Measurements from ENCODE around the gene TMED1. TPM values are rescaled to one million over a fixed set of nuclear protein-coding genes. Genes with fewer than 3 reads are reported as not detected.
"Not testable (repeated sequence)": the region's sequence is repeated elsewhere in the genome, so short reads cannot be mapped to it uniquely, and the experiment has no call there.

Gene TMED1
- total RNA-seq, 2 donors from 2014 or later: 17.6 to 20.2 TPM

DNA sequence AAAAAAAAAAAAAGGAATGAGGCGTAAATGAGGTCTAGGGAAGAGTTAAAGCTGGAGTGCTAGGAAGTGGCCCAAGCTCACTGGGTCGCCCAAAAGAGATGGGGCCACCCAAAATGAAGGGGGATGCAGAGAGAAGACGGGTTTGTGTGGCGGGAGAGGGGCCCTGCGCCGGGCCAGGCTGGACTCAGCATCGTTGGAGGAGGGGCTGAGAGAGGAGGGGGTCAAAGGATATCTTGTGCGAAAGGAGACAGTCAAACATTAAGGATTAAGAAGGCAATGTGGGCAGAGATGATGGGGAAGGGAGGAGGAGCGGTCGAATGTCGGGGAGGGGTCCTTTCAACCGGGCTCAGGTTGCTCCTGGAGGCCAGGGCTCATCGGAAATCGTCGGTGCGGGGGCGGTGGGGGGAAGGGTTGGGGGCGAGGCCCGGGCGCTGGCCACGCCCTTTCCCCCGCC lies 34.5 kb upstream of the TMED1 start:
- Mint-ChIP-seq H3K27me3 (no peaks in the 10 kb centered on the region), H3K9me3 (no peaks in the 10 kb centered on the region), H3K4me1 (peaks cover 13% of the 10 kb centered on the region), H3K4me3 (peak overlapping the region; percentile 84), H3K36me3 (ENCODE audit: low read depth) (peaks cover 10% of the 10 kb centered on the region), H3K27ac (peak overlapping the region; percentile 91)
- ATAC-seq (replicated peaks): no peak

DNA sequence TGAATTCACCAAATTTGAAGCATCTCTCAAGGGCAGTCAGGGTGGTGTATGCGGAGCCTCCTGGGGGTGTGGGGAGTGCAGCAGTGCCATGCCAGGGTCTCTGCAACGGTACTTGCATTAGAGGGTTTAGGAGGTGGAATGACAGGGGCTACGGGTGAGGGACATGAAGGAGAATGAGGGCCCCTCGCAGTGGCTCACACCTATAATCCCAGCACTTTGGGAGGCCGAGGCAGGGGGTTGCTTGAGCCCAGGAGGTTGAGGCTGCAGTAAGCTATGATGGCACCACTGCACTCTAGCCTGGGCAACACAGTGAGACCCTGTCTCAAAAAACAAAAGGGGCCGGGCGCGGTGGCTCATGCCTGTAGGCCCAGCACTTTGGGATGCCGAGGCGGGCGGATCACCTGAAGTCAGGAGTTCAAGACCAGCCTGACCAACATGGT lies 33.9 kb upstream of the TMED1 start:
- not testable (repeated sequence) for H3K9me3 Mint-ChIP-seq; ATAC-seq (replicated peaks); H3K27me3 Mint-ChIP-seq; H3K36me3 Mint-ChIP-seq (ENCODE audit: low read depth)
- Mint-ChIP-seq H3K4me3 (peak overlapping the region; percentile 84), H3K27ac (peak overlapping the region; percentile 91), H3K4me1 (peaks cover 13% of the 10 kb centered on the region)

DNA sequence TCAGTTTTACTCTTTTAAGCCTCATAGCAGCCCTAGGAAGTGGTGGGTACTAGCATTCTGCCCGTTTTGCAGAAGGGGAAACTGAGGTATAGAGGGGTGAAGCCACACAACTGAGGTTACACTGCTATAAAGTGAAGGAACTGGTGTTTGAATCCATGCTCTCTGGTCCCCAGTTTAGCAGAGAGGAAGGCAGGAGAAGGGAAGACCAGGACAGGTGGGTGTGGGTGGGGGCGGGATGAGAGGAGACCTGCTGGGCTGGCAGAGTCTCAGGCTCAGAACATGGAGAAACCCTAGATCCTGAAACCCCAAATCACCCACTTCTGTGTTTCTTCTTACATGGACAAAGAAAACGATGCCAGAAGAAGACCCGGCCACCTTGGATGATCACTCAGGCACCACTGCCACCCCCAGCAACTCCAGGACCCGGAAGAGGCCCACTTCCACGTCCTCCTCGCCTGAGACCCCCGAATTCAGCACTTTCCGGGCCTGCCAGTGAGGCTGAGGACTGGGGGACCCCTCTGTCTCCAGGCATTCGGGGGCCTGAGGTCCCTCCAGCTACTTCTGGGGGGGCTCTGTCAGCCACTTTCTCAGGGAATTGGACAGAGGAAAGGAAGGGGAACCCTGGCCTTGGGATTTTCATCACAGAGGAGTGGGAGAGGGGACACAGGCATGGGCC lies 33.0 kb upstream of the TMED1 start:
- H3K27ac Mint-ChIP-seq: peak overlapping the region; percentile 44
- H3K4me1 Mint-ChIP-seq: peaks cover 19% of the 10 kb centered on the region
- no peak for ATAC-seq (replicated peaks)
- no peaks in the 10 kb centered on the region for H3K27me3 Mint-ChIP-seq
- H3K36me3 Mint-ChIP-seq (ENCODE audit: low read depth): peaks cover 10% of the 10 kb centered on the region
- no peak overlapping the region for H3K4me3 Mint-ChIP-seq
- no peaks in the 10 kb centered on the region for H3K9me3 Mint-ChIP-seq

DNA sequence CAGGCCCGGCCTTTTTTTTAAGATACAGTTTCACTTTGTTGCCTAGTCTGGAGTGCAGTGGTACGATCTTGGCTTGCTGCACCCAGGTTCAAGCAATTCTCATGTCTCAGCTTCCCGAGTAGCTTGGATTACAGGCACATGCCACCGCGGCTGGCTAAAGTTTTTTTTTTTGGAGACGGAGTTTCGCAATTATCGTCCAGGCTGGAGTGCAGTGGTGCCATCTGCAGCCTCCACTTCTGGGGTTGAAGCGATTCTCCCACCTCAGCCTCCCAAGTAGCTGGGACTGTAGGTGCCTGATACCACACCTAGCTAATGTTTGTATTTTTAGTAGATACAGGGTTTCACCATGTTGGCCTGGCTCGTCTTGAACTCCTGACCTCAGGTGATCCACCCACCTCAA lies 30.5 kb upstream of the TMED1 start:
- H3K27ac Mint-ChIP-seq: no peak overlapping the region
- H3K9me3 Mint-ChIP-seq: no peaks in the 10 kb centered on the region
- peaks cover 14% of the 10 kb centered on the region for H3K4me1 Mint-ChIP-seq
- no peaks in the 10 kb centered on the region for H3K36me3 Mint-ChIP-seq (ENCODE audit: low read depth)
- no peak overlapping the region for H3K4me3 Mint-ChIP-seq
- H3K27me3 Mint-ChIP-seq: no peaks in the 10 kb centered on the region
- no peak for ATAC-seq (replicated peaks)

DNA sequence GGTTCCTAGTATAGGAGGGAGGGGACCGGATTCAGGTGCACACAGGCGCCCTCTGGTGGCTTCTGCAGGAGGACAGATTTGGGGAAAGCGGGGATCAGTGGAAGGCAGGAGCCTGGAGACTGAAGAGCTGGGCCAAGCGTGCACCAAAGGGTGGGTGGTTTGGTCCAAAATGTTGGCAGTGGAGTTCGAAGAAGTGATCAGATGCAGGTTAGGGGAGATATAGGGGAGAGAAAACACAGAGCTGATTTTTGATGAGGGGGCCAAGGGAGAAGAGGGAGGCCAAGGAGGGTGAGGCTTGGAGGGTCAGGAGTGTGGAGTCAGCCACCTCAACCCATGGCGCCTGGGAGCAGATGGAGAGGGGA lies 28.5 kb upstream of the TMED1 start:
- Mint-ChIP-seq H3K4me3 (peak overlapping the region; percentile 19), H3K27ac (peak overlapping the region; percentile 29), H3K27me3 (no peaks in the 10 kb centered on the region), H3K36me3 (ENCODE audit: low read depth) (no peaks in the 10 kb centered on the region), H3K4me1 (peaks cover 10% of the 10 kb centered on the region), H3K9me3 (no peaks in the 10 kb centered on the region)
- ATAC-seq (replicated peaks): peak; percentile 97

DNA sequence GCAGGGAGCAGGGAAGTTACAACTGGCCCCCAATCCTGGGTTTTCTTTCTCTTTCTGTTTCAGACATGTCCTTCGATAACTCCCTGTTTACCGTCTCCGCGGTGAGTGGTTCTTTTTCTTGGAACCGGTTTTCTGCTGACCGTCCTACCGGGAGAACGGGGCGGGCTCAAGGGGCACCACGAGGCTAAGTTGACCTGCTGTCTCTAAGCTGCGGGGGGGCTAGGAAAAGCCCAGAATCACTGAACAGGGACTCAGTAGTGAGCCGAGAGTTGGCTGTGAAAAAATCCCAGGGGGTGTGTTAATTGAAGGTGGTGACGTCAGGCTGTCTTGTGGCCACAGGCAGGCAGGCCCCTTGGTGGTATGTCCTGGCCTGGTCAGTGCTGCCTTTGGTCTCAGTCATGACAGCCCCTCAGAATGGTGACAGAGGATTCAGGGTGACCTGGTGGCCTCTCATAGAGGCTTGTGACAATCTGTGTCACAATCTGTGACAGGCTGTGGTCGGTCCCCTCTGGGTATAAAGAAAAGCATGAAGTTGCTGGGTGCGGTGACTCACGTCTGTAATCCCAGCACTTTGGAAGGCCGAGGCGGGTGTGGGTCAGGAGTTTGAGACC lies 27.2 kb upstream of the TMED1 start:
- Mint-ChIP-seq H3K4me1 (peaks cover 9% of the 10 kb centered on the region), H3K9me3 (no peaks in the 10 kb centered on the region), H3K27me3 (no peaks in the 10 kb centered on the region), H3K36me3 (ENCODE audit: low read depth) (no peaks in the 10 kb centered on the region), H3K4me3 (no peak overlapping the region), H3K27ac (peak overlapping the region; percentile 47)
- ATAC-seq (replicated peaks): no peak

DNA sequence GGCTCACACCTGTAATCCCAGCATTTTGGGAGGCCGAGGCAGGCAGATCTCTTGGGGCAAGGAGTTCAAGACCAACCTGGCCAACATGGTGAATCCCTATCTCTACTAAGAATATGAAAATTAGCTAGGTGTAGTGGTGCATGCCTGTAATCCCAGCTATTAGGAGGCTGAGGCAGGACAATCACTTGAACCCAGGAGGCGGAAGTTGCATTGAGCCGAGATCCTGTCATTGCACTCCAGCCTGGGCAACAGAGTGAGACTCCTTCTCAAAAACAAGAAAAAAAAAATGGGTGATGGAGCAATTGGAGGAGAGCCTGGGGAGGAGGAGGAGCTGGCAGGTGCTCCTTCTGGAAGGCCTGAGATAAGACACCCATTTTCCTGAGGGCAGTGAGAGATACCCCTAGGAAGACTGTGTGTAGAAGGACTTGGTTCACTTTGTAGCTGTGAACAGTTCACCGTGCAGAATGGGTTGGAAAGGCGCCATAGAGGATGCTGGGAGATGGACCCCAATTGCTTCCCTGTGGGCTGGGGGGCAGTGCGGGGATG lies 26.6 kb upstream of the TMED1 start:
- Mint-ChIP-seq H3K4me1 (peaks cover 7% of the 10 kb centered on the region), H3K27ac (peak overlapping the region; percentile 47), H3K36me3 (ENCODE audit: low read depth) (no peaks in the 10 kb centered on the region), H3K4me3 (no peak overlapping the region), H3K9me3 (no peaks in the 10 kb centered on the region), H3K27me3 (no peaks in the 10 kb centered on the region)
- no peak for ATAC-seq (replicated peaks)

DNA sequence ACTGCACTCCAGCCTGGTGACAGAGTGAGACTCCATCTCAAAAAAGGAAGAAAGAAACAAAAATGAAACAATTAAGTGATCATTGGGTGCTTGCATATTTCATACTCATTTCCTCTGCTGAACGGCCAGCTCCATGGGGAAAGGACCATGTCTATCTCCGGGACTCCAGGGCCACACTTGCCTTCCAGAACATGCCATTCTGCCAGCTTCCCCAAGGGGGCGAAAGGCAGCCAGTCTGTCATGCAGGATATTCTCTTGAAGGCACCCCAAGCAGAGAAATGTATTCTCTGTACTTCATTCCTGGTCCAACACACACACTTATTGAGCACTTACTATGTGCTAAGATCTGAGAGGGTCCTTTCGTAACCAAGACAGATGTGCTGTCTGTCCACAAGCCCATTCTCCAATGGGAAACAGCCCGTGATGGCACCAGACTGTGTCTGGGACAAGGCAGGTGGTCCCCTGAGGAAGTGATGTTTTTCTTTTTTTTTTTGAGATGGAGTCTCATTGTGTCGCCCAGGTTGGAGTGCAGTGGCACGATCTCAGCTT lies 25.2 kb upstream of the TMED1 start:
- Mint-ChIP-seq H3K36me3 (ENCODE audit: low read depth) (no peaks in the 10 kb centered on the region), H3K27ac (no peak overlapping the region)

DNA sequence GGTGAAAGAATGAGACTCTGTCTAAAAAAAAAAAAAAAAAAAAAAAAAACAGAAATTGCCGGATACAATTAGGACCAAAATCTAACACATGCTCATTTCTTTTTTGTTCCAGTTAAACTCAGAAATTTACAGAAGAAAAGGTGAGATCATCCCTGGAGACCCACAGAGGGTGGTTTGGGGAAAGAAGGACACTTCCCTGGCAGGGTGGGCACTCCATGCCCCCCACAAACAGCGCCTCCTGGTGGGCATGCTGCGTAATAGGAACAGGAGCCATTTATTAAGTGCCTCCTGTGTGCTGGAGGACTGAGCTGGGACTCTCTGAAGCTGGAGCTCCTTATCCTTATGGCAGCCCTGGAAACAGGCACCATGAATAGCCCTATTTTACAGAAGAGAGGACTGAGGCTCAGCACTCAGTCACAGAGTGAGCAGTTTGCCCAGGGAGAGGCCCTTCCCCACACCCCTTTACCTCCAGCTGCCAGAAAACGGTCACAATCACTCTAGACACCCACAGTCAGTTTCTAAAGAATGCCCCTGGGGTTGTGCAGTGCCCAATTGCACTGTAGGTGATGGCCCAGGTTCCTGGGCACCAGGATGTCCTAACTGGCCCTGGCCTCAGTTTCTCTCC lies 22.3 kb upstream of the TMED1 start:
- Mint-ChIP-seq H3K36me3 (ENCODE audit: low read depth) (no peaks in the 10 kb centered on the region), H3K27me3 (no peaks in the 10 kb centered on the region), H3K9me3 (no peaks in the 10 kb centered on the region), H3K27ac (no peak overlapping the region), H3K4me3 (no peak overlapping the region), H3K4me1 (no peaks in the 10 kb centered on the region)
- ATAC-seq (replicated peaks): peak; percentile 55

More for the DNA sequence above, 25.2 kb upstream of the TMED1 start:
- peaks cover 7% of the 10 kb centered on the region for H3K4me1 Mint-ChIP-seq
- ATAC-seq (replicated peaks): peak; percentile 30
- no peak overlapping the region for H3K4me3 Mint-ChIP-seq
- H3K27me3 Mint-ChIP-seq: no peaks in the 10 kb centered on the region
- no peaks in the 10 kb centered on the region for H3K9me3 Mint-ChIP-seq

DNA sequence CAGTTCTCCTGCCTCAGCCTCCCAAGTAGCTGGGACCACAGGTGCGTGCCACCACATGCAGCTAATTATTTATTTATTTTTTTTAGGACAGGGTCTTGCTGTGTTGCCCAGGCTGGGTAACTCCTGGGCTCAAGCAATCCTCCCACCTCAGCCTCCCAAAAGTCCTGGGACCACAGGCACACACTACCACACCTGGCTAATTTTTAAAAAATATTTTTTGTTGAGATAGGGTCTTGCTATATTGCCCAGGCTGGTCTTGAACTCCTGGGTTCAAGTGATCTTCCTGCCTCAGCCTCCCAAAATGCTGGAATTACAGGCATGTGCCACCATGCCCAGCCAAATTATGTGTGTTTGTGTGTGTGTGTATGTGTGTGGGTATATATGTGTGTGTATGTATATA lies 20.9 kb upstream of the TMED1 start:
- not testable (repeated sequence) for H3K27me3 Mint-ChIP-seq; H3K9me3 Mint-ChIP-seq; H3K36me3 Mint-ChIP-seq (ENCODE audit: low read depth)

DNA sequence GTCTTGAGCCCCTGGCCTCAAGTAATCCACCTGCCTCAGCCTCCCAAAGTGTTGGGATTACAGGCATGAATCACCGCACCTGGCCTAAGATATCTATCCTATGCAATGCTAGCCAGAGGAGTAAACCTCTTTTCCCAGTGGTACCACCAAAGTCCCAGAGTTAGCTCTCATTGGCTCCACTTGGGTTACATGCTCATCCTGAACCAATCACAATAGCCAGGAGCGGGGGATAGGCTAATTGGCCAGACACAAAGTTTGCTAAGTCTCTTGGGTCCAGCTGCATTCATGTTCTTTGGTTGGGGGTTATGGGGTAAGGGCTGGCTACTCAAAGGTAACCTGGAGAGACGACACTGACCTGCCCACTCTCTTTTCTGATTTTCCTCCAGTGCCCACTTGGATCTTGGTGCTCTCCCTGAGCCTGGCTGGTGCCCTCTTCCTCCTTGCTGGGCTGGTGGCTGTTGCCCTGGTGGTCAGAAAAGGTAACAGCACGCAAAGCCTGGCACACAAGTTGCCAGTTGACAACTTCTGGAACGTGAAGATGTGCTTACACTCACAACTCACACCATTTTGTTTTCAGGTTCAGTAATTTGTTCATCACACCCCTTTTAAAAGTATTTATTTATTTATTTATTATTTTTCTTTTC lies 20.0 kb upstream of the TMED1 start:
- H3K9me3 Mint-ChIP-seq: no peaks in the 10 kb centered on the region
- H3K27ac Mint-ChIP-seq: no peak overlapping the region
- H3K27me3 Mint-ChIP-seq: no peaks in the 10 kb centered on the region
- H3K4me3 Mint-ChIP-seq: no peak overlapping the region
- no peaks in the 10 kb centered on the region for H3K4me1 Mint-ChIP-seq
- no peaks in the 10 kb centered on the region for H3K36me3 Mint-ChIP-seq (ENCODE audit: low read depth)
- ATAC-seq (replicated peaks): peak; percentile 48

More for the DNA sequence above, 20.9 kb upstream of the TMED1 start:
- ATAC-seq (replicated peaks); H3K4me3 Mint-ChIP-seq; H3K27ac Mint-ChIP-seq; H3K4me1 Mint-ChIP-seq: not testable (repeated sequence)

DNA sequence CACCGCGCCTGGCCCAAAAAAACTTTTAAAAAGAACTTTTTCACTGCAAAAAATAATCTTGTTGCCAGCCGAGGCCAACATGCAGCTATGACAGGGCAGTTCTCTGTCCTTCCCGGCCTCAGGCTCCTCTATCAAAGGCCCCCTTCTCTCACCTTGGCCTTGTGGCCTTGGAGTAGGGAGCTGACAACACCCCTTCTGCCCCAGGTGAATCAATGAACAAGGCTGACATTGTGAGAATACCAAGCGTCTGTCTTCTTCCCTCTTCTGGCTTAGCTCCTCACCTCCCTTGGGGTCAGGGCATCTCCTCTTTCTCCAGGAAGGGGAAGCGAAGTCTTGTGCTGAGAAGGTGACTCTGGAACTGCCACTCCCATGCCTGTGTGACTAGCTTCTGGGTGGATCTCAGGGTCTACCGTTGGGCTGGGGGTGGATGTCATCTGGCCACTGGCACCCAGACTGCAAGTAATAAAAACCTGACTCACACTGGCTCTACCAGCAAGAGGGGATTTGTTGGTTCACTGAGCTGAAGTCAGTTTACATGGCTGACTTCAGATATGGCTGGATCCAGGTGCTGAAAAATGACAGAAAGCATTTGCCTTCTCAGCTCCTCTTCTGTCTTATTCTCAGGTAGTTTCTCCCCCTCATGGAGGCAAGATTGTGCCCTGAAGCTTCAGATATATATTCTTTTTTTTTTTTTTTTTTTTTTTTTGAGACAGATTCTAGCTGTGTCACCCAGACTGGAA lies 18.5 kb upstream of the TMED1 start:
- Mint-ChIP-seq H3K4me1 (no peaks in the 10 kb centered on the region), H3K4me3 (no peak overlapping the region), H3K36me3 (ENCODE audit: low read depth) (no peaks in the 10 kb centered on the region), H3K27ac (no peak overlapping the region), H3K27me3 (no peaks in the 10 kb centered on the region), H3K9me3 (no peaks in the 10 kb centered on the region)
- no peak for ATAC-seq (replicated peaks)

DNA sequence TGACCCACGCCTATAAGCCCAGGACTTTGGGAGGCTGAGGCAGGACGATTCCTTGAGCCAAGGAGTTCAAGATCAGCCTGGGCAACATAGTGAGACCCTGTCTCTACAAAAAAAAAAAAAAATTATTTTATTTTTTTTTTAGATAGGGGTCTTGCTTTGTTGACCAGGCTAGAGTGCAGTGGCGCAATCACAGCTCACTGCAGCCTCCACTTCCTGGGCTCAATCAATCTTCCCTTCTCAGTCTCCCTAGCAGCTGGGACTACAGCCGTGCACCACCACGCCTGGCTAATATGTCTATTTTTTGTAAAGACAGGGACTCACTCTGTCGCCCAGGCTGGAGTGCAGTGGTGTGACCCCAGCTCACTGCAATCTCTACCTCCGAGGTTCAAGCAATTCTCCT lies 16.9 kb upstream of the TMED1 start:
- H3K27me3 Mint-ChIP-seq: no peaks in the 10 kb centered on the region
- no peaks in the 10 kb centered on the region for H3K36me3 Mint-ChIP-seq (ENCODE audit: low read depth)
- H3K27ac Mint-ChIP-seq: no peak overlapping the region
- H3K9me3 Mint-ChIP-seq: no peaks in the 10 kb centered on the region
- H3K4me3 Mint-ChIP-seq: no peak overlapping the region
- no peaks in the 10 kb centered on the region for H3K4me1 Mint-ChIP-seq
- ATAC-seq (replicated peaks): no peak

All from activated T-helper 17 cell treated with anti-CD3 and anti-CD28 coated beads, Interleukin-2, amount 50 U/mL, for 72 hours (primary cell).